HUDEP-2 (cell line): ENCODE results near the gene GNAI3.
A peak's percentile ranks its signal among the peaks of the same experiment; 100 is the strongest.

Experiments
- DNase-seq, 76 experiments: peaks; one replicate each; lab custom pipeline; 2025; ENCODE audit not compliant: unreplicated experiment in 76 of 76; lab: John Stamatoyannopoulos, UW

Gene GNAI3

DNA sequence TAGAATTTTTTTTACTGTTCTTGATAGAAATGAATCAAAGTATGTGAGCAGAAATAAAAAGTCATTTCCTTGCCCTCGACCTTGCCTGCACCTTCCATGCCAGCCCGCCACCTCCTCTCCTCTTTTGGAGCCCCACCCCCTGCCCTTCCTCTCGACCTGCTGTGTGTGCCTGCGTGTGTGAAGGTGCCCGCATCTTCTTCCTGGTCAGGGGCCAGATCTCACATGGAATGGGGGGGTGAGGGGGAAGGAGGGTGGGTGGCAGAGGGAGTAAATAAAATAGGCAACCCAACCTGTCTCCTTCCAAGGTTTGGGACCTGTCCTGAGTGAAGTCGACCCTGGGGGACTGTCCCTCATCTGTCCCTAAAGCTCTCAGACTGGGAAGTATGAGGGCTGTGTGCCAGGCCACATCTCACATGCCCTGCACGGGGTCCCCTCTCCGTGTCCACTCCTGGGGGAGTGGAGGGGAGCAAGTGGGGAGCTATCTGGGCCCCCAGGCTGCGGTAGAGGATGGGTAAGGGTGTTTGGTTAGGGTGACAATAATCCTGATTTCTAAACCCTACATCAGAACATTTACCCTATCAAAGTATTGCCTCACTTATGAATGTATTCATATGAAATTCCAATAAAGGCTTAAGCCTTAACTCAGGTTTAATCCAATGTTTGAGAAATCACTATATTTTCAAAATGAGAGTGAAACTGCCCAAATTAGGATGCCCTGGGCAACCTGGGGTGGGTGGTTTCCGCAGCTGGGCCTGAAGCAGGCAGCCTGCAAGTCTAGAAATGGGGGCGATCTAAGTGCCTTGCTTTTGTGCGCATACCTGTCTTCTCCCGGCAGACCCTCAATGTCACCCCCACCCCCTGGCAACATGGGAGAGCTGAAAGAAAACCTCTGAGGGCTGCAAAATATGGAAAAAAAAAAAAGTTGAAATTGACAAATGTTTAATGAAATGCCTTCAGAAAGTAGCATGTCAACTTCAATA, 86.6 kb downstream of the GNAI3 start:
- DNase-seq, result no peak

DNA sequence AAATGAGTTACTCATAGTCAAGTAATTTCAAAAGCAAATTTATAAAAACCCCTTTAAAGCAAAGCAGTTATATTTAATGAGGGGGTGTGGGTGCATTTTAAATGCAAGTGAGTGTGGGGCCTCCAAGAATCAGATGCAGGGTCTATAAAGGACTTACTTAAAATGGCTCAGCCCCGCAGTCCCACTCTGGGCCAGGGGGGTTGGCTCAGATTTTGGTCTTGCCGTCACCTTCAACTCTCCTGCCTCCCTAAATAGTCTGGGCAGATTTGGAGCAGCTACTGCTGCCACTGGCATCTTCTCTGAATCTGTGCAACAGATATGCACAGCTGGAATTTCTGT, 87.4 kb downstream of the GNAI3 start:
- no peak for DNase-seq

DNA sequence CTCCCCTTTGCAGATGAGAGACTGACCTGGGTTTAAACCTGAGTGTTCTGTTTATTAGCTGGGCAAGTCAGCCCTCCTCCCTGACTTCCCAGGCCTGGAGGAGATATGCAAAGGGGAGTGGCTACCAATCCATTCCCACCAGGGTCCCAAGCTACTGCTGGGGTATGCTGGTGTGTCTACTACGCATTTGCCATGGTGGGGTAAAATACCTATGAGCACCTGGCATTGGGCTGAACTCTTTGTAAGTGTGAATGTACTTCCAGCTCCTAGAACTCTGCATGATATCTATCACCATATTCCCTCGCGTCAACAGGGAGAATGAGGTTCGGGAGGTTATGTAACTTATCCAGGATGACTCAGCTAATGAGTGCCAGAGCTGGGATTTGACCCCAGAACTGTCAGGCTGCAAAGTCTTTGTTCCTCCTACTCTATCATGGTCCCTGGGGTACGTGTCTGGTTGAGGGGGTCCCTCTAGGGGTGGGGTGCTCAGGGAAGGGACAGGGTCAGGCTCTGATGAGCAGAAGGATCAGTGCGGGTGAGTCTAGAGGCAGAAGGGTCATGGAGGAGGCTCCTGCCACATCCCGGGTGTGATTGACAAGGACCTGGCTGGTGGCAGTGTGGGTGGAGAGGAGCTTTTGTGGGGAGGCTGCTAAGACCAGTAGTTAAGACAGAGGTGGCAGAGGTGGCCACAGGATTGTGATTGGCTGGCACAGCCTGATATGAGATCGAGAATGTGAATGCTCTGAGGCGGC, 88.0 kb downstream of the GNAI3 start:
- peak in 12 of 76 experiments; percentile 13 to 43 (median 23) for DNase-seq

- no peak for DNase-seq
These were observed 89.0 kb downstream of the GNAI3 start for GRCh38 chr1:109637446-109637845.

GRCh38 chr1:109639063-109639840, 90.8 kb downstream of the GNAI3 start:
- peak in 10 of 76 experiments; percentile 16 to 47 (median 25) for DNase-seq

- DNase-seq, result no peak
These were observed 91.4 kb downstream of the GNAI3 start for GRCh38 chr1:109639841-109640184.

DNA sequence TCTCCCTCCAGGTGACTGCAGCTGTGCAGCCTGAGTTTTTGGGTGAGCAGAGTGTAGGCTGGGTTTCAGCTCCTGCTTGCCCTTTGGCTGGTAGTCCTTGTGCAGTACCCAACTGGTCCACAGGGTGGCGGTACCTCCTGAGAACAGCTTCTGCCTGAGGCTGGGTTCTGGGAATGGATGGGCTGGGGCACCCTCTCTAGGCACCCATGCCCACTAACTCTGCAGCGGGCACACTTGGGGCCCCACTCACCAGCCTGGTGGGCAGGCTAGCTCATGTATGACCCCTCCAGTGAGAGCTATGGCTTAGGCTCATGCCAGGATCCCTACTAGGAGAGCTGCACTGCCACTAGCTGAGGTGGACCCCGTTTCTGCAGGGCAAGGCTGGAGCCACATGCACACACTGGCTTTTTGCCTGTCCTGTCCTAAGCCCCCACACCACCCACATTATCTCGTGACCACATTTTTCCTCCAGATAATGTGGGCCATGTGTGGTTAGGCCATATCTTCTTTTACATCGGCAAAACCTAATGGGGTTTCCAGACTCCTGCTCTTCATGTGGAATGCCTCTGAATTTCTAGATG, 92.0 kb downstream of the GNAI3 start:
- DNase-seq, result peak in 75 of 76 experiments; percentile 32 to 96 (median 82)

GRCh38 chr1:109641078-109641740, 92.8 kb downstream of the GNAI3 start:
- peak in 13 of 76 experiments; percentile 11 to 52 (median 30) for DNase-seq

DNA sequence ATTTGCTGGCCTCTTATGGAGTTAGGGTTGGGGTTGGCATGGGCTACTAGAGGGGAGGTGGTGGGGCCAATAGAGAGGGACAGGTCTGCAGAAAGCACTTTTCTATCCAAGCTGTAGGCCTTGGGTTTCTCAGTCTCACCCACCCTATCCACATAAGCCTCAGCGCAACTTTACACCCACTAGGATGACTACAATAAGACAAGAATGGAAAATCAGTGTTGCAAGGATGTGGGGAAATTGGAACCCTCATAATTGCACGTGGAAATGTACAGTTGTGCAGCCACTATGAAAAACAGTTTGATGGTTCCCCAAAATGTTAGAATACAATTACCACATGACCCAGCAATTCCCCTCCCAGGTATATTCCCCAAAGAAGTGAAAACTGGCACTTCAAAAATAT, 93.4 kb downstream of the GNAI3 start:
- no peak for DNase-seq

DNA sequence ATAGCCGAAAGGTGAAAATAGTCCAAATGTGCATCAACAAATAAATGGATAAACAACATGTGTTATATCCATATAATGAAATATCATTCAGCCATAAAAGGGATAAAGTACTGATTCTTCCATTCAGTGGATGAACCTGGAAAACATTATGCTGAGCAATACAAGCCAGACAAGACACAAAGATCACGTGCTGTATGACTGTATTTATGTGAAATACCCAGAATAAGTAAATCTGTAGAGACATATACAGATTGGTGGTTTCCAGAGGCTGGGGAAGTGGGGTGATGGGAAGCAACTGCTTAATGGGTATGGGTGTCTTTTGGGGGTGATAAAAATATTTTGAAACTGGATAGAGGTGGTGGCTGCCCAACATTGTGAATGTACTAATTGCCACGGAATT, 94.2 kb downstream of the GNAI3 start:
- DNase-seq, result no peak

- DNase-seq, result peak in 70 of 76 experiments; percentile 27 to 85 (median 68)
These were observed 95.2 kb downstream of the GNAI3 start for GRCh38 chr1:109643385-109644230.

DNA sequence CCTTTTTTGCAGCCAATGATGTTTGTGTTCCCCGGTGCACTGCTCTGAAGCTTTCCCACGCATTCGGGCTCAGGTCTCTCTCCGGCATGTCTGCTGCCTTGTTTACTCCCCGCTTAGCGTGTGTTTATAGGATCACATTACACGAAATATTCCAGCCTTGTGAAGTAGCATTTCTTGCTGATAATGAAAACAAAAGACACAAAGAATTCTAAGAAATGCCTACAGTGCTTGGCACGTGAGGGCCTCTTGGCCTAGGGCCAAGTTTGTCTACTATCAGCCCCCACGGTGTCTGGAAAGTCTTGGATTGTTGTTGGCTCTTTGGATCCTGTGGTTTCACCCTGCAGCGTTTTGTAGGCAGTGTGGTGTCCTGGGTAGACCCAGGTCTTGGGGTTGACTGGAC, 96.3 kb downstream of the GNAI3 start:
- no peak for DNase-seq

GRCh38 chr1:109649491-109649914, 101.1 kb downstream of the GNAI3 start:
- peak in 1 of 76 experiments; percentile 12 for DNase-seq

- DNase-seq, result no peak
These were observed 102.2 kb downstream of the GNAI3 start for GRCh38 chr1:109650609-109651008.

GRCh38 chr1:109652402-109652801, 104.0 kb downstream of the GNAI3 start:
- no peak for DNase-seq

DNA sequence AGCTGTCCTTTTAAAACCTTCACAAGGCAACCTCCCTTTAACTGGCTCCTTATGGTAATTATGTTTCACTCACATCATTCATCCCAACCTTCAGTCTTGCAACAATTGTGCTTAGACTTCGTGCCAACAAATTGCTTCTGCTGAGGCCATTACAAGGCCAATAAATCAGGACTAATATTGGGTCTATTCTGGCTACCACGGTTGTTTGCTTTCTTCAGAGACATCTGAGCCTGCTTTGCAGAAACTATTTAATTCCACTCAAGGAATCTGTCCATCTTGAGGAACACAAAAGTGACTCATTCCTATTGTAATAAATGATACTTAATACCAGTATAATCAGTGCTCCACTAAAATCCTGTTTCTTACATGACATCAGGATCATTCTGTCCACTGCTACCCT, 104.9 kb downstream of the GNAI3 start:
- no peak for DNase-seq

GRCh38 chr1:109654519-109654918, 106.1 kb downstream of the GNAI3 start:
- DNase-seq, result no peak

GRCh38 chr1:109655615-109656519, 107.5 kb downstream of the GNAI3 start, which contains the start of gene GSTM4:
GSTM4 (plus strand) TSS chr1:109656099; CDS start chr1:109656390, 291 bp downstream.
- peak in 59 of 76 experiments; percentile 12 to 78 (median 48) for DNase-seq
